SK-N-SH (cell line): ENCODE results near the gene VCAN. TPM values are rescaled to one million over a fixed set of nuclear protein-coding genes. Genes with fewer than 3 reads are reported as not detected.

Experiments used
- CTCF ChIA-PET: fragments of 300-600, 350-600 bp; formaldehyde crosslinking; extraction: SDS; loops from one replicate; lab custom pipeline; 2021; lab: Yijun Ruan, JAX
- POLR2A ChIA-PET: fragments of 350-600 bp; sonication (Branson Sonifier 250); formaldehyde crosslinking; extraction: SDS; loops from one replicate; lab custom pipeline; 2020; ENCODE audit warnings: antibody characterized with exemption, inconsistent platforms; lab: Yijun Ruan, JAX
- DNase-seq: peaks from one replicate; pipeline ENCODE4 v3.0.0; 2012
- H2AFZ ChIP-seq: fragments of 200-600 bp; sonication (generic); 2 replicates; pipeline ENCODE4 v1.8.1; 2016; ENCODE audit warnings: antibody characterized with exemption, mild to moderate bottlenecking, low read depth
- H3F3A ChIP-seq: fragments of 200-600 bp; sonication (generic); replicated peaks from 2 replicates; pipeline ENCODE3; 2016; ENCODE audit warnings: antibody characterized with exemption, mild to moderate bottlenecking; ENCODE audit not compliant: insufficient read depth
- H3K27ac ChIP-seq, 2 experiments: fragments of 200-500 bp in 1 of 2; fragments of 200-600 bp in 1 of 2; sonication (Bioruptor generic) in 1 of 2; sonication (generic), shearing (Covaris generic) in 1 of 2; 2 replicates each; pipeline versions ENCODE4 v1.5.1 to v1.6.1; 2014 to 2016; ENCODE audit warnings: low read depth in 2 of 2, inconsistent platforms in 1 of 2, low read length in 1 of 2, mild to moderate bottlenecking in 1 of 2, mixed read lengths in 1 of 2
- H3K27me3 ChIP-seq: fragments of 200-600 bp; sonication (generic), shearing (Covaris generic); 2 replicates; pipeline ENCODE4 v1.6.1; 2016; ENCODE audit warnings: mixed run types; ENCODE audit not compliant: insufficient read depth
- H3K36me3 ChIP-seq, 2 experiments: fragments of 200-500 bp in 1 of 2; fragments of 200-600 bp in 1 of 2; sonication (Bioruptor generic) in 1 of 2; sonication (generic) in 1 of 2; replicated peaks in 1 of 2; 2 replicates each; pipeline versions ENCODE3 to v1.5.1; 2014 to 2016; ENCODE audit warnings: low read length in 1 of 2, mild to moderate bottlenecking in 1 of 2; ENCODE audit not compliant: insufficient read depth in 2 of 2, control insufficient read depth in 1 of 2
- H3K4me1 ChIP-seq, 2 experiments: fragments of 200-500 bp in 1 of 2; fragments of 200-600 bp in 1 of 2; sonication (Bioruptor generic) in 1 of 2; sonication (generic), shearing (Covaris generic) in 1 of 2; 2 replicates each; pipeline versions ENCODE4 v1.5.1 to v1.6.1; 2014 to 2016; ENCODE audit warnings: low read depth in 1 of 2, low read length in 1 of 2, mixed run types in 1 of 2; ENCODE audit not compliant: insufficient read depth in 2 of 2, control insufficient read depth in 1 of 2
- H3K4me2 ChIP-seq: fragments of 200-600 bp; sonication (generic), shearing (Covaris generic); 2 replicates; pipeline ENCODE4 v1.6.1; 2017; ENCODE audit warnings: mixed run types
- H3K4me3 ChIP-seq, 2 experiments: fragments of 200-500 bp in 1 of 2; fragments of 200-600 bp in 1 of 2; sonication (Bioruptor generic) in 1 of 2; sonication (generic), shearing (Covaris generic) in 1 of 2; 2 replicates each; pipeline versions ENCODE4 v1.5.1 to v1.8.1; 2014 to 2016; ENCODE audit warnings: low read depth in 2 of 2, inconsistent platforms in 1 of 2, low read length in 1 of 2, mild to moderate bottlenecking in 1 of 2, mixed read lengths in 1 of 2, moderate library complexity in 1 of 2
- H3K79me2 ChIP-seq: fragments of 200-600 bp; sonication (generic); 2 replicates; pipeline ENCODE4 v1.8.1; 2017; ENCODE audit warnings: mild to moderate bottlenecking; ENCODE audit not compliant: insufficient read depth
- H3K9ac ChIP-seq: fragments of 200-600 bp; sonication (generic); 2 replicates; pipeline ENCODE4 v1.6.1; 2017; ENCODE audit warnings: mixed run types
- H3K9me2 ChIP-seq: fragments of 200-600 bp; sonication (generic); 2 replicates; pipeline ENCODE4 v1.6.1; 2017; ENCODE audit warnings: mixed run types
- H3K9me3 ChIP-seq: fragments of 200-600 bp; sonication (generic); 2 replicates; pipeline ENCODE4 v1.6.1; 2017; ENCODE audit warnings: mixed run types, mild to moderate bottlenecking, moderate library complexity
- H4K20me1 ChIP-seq: fragments of 200-600 bp; sonication (generic); 2 replicates; pipeline ENCODE4 v1.6.1; 2017; ENCODE audit warnings: mild to moderate bottlenecking, mixed run types; ENCODE audit not compliant: insufficient read depth
- CHD2 ChIP-seq: fragments of 150-350 bp; IDR thresholded peaks from 2 replicates; pipeline ENCODE4 v1.6.1; 2018; ENCODE audit warnings: low read length; ENCODE audit not compliant: partially characterized antibody
- ELF1 ChIP-seq: IDR thresholded peaks from 2 replicates; pipeline ENCODE4 v1.4.0; 2012
- EP300 ChIP-seq, 2 experiments: IDR thresholded peaks; 2 replicates each; pipeline versions ENCODE4 v1.4.0 to v1.6.1; 2012; ENCODE audit warnings: borderline replicate concordance in 1 of 2, low read depth in 1 of 2, low read length in 1 of 2
- IRF3 ChIP-seq: fragments of 150-350 bp; IDR thresholded peaks from 2 replicates; pipeline ENCODE4 v1.6.1; 2016; ENCODE audit warnings: mild to moderate bottlenecking, low read depth, low read length
- MAX ChIP-seq: IDR thresholded peaks from 2 replicates; pipeline ENCODE4 v1.4.0; 2012; ENCODE audit warnings: low read depth
- MXI1 ChIP-seq: IDR thresholded peaks from 2 replicates; pipeline ENCODE4 v1.6.1; 2012; ENCODE audit warnings: mild to moderate bottlenecking, low read depth, low read length, improper control_type of control experiment
- PBX3 ChIP-seq: IDR thresholded peaks from 2 replicates; pipeline ENCODE4; 2012
- POLR2AphosphoS5 ChIP-seq: IDR thresholded peaks from 2 replicates; pipeline ENCODE4 v1.6.1; 2012; ENCODE audit warnings: low read depth, low read length
- RCOR1 ChIP-seq: fragments of 150-350 bp; IDR thresholded peaks from 2 replicates; pipeline ENCODE4 v1.6.1; 2017; ENCODE audit warnings: antibody characterized with exemption, low read length
- RFX5 ChIP-seq: IDR thresholded peaks from 2 replicates; pipeline ENCODE4 v1.6.1; 2012; ENCODE audit warnings: mild to moderate bottlenecking, improper control_type of control experiment, low read length
- SIN3A ChIP-seq: IDR thresholded peaks from 2 replicates; pipeline ENCODE4 v1.6.1; 2012; ENCODE audit warnings: low read depth, mild to moderate bottlenecking, low read length, moderate library complexity, borderline replicate concordance
- TAF1 ChIP-seq: IDR thresholded peaks from 2 replicates; pipeline ENCODE4 v1.6.1; 2012; ENCODE audit warnings: low read depth, mild to moderate bottlenecking, low read length, moderate library complexity, borderline replicate concordance
- TCF12 ChIP-seq: IDR thresholded peaks from 2 replicates; pipeline ENCODE4 v1.4.0; 2012
- TEAD4 ChIP-seq: IDR thresholded peaks from 2 replicates; pipeline ENCODE4 v1.4.0; 2012; ENCODE audit warnings: mild to moderate bottlenecking, borderline replicate concordance; ENCODE audit not compliant: insufficient read depth
- USF2 ChIP-seq: fragments of 150-350 bp; IDR thresholded peaks from 2 replicates; pipeline ENCODE4 v1.6.1; 2017; ENCODE audit warnings: antibody characterized with exemption, low read length, low read depth, borderline replicate concordance
- WGBS: methylation state at CpG from one replicate; pipeline ENCODE4 v1.1.6; 2017; ENCODE audit warnings: low lambda C conversion rate; 5-methylcytosine and 5-hydroxymethylcytosine counted together
- polyA plus RNA-seq, 3 experiments: library from polyadenylated mRNA; depleted of rRNA; stranded (reverse); fragments of >200 nt; gene quantifications; 2 replicates each; pipeline ENCODE4 v1.2.3, GENCODE V29; 2012

VCAN gene
- polyA plus RNA-seq, 1 of the 3 experiments (the other 2 are of a cell fraction): 142 TPM

- WGBS: 90% methylated on average over 4 of the region's 4 CpGs
- H3K9me3 ChIP-seq: no peaks in the 10 kb centered on the region
Measured at GRCh38 chr5:83590966-83591365, 119.4 kb downstream of the VCAN start.

More at GRCh38 chr5:83590966-83591365, 119.4 kb downstream of the VCAN start:
- H3K9ac ChIP-seq: no peak overlapping the region
- H3K27ac ChIP-seq: no peak overlapping the region
- H4K20me1 ChIP-seq: no peaks in the 10 kb centered on the region
- H2AFZ ChIP-seq: no peak overlapping the region
- no peak for DNase-seq
- H3F3A ChIP-seq: peaks cover 27% of the 10 kb centered on the region
- no peaks in the 10 kb centered on the region for H3K79me2 ChIP-seq
- no peak for TF ChIP-seq MXI1
- no peak for TF ChIP-seq ELF1
- TF ChIP-seq SIN3A: no peak
- TF ChIP-seq RFX5: no peak
- no peak for TF ChIP-seq TEAD4
- TF ChIP-seq IRF3: no peak
- TF ChIP-seq TAF1: no peak
- TF ChIP-seq PBX3: no peak
- no peak for TF ChIP-seq MAX
- TF ChIP-seq TCF12: no peak
- no peak for TF ChIP-seq POLR2AphosphoS5
- TF ChIP-seq RCOR1: no peak
- TF ChIP-seq CHD2: no peak
- TF ChIP-seq EP300 (IDR thresholded peaks at IDR 0.05; ENCODE audit: borderline replicate concordance in 1 of 2, low read depth in 1 of 2, low read length in 1 of 2): no peak
- TF ChIP-seq USF2: no peak
- TF ChIP-seq, all 33 proteins: peak for 0
- no peak overlapping the region for H3K4me3 ChIP-seq
- CTCF ChIA-PET: interaction anchor here (1.3 kb wide), 1 partner anchor 17 kb away, joined by 3 read pairs; no protein-coding TSS in a partner anchor
- H3K4me2 ChIP-seq: no peak overlapping the region
- no peaks in the 10 kb centered on the region for H3K36me3 ChIP-seq
- POLR2A ChIA-PET: no interaction called here
- no peaks in the 10 kb centered on the region for H3K4me1 ChIP-seq
- H3K27me3 ChIP-seq: no peaks in the 10 kb centered on the region
- no peaks in the 10 kb centered on the region for H3K9me2 ChIP-seq
